Panc1 (cell line): Measurements from ENCODE around the gene NDUFC2. TPM values are rescaled to one million over a fixed set of nuclear protein-coding genes. Genes with fewer than 3 reads are reported as not detected.

Experiments
- ATAC-seq: fragments of 200-7000 bp; cut with Tn5 transposase; 2 replicates; pipeline ENCODE4 v1.9.1; 2020; ENCODE audit warnings: mild to moderate bottlenecking, moderate library complexity
- BruUV-seq: library from RNA; stranded (reverse); fragments of 400-500 nt; replicated peaks from 2 replicates; lab custom pipeline; 2021; lab: Mats Ljungman, UMichigan
- CTCF ChIA-PET: fragments of 300-600 bp; sonication (Branson Sonifier 250); formaldehyde crosslinking; loops from one replicate; lab custom pipeline; 2022; ENCODE audit warnings: antibody characterized with exemption; lab: Charles Lee
- POLR2A ChIA-PET: fragments of 300-600 bp; sonication (Branson Sonifier 250); formaldehyde crosslinking; loops from one replicate; lab custom pipeline; 2022; ENCODE audit warnings: antibody characterized with exemption; lab: Charles Lee
- DNase-seq: peaks from one replicate; pipeline ENCODE4 v3.0.0-alpha.2; 2010; ENCODE audit warnings: low read depth, low spot score
- H3K27ac ChIP-seq: 2 replicates; pipeline ENCODE4 v1.5.1; 2011; ENCODE audit warnings: mild to moderate bottlenecking, low read length, inconsistent platforms
- H3K27me3 ChIP-seq: fragments of 200-500 bp; sonication (Bioruptor generic); 2 replicates; pipeline ENCODE4 v1.6.0; 2014; ENCODE audit warnings: low read length, inconsistent platforms; ENCODE audit not compliant: control insufficient read depth, insufficient read depth
- H3K36me3 ChIP-seq: fragments of 200-500 bp; sonication (Bioruptor generic); 2 replicates; pipeline ENCODE4 v1.5.1; 2014; ENCODE audit warnings: inconsistent platforms, mild to moderate bottlenecking, low read length, moderate library complexity; ENCODE audit not compliant: control insufficient read depth, insufficient read depth
- H3K4me1 ChIP-seq: 2 replicates; pipeline ENCODE4 v1.5.1; 2011; ENCODE audit warnings: inconsistent platforms, mild to moderate bottlenecking, low read length, moderate library complexity; ENCODE audit not compliant: control insufficient read depth, insufficient read depth
- H3K4me3 ChIP-seq, 2 experiments: 2 replicates each; pipeline ENCODE4 v1.5.1; 2011 to 2012; ENCODE audit warnings: low read depth in 2 of 2, low read length in 2 of 2, mild to moderate bottlenecking in 2 of 2, inconsistent platforms in 1 of 2, moderate library complexity in 1 of 2
- H3K9me3 ChIP-seq: fragments of 200-500 bp; sonication (Bioruptor generic); 2 replicates; pipeline ENCODE4 v1.5.1; 2014; ENCODE audit warnings: low read depth, mild to moderate bottlenecking, inconsistent platforms, low read length, moderate library complexity; ENCODE audit not compliant: control insufficient read depth, insufficient read depth
- CTCF ChIP-seq: fragments of 450-650 bp; IDR thresholded peaks from 2 replicates; pipeline ENCODE4 v1.5.1; 2017; ENCODE audit warnings: mild to moderate bottlenecking
- POLR2AphosphoS5 ChIP-seq: IDR thresholded peaks from 2 replicates; pipeline ENCODE4 v1.6.1; 2012; ENCODE audit warnings: mild to moderate bottlenecking, low read depth, low read length, moderate library complexity
- REST ChIP-seq, 2 experiments: IDR thresholded peaks; 2 replicates each; pipeline ENCODE4 v1.6.1; 2011 to 2012; ENCODE audit warnings: low read depth in 2 of 2, control low read depth in 1 of 2, low read length in 1 of 2, mild to moderate bottlenecking in 1 of 2, moderate library complexity in 1 of 2; ENCODE audit not compliant: insufficient read depth in 1 of 2
- SIN3A ChIP-seq: IDR thresholded peaks from 2 replicates; pipeline ENCODE4 v1.6.1; 2012; ENCODE audit warnings: low read depth, mild to moderate bottlenecking, low read length, moderate library complexity, borderline replicate concordance; ENCODE audit not compliant: insufficient read depth
- TCF7L2 ChIP-seq: IDR thresholded peaks from 2 replicates; pipeline ENCODE4 v1.6.1; 2011; ENCODE audit warnings: mild to moderate bottlenecking, low read depth, low read length, inconsistent platforms
- in situ Hi-C: cut with HindIII; loops from 2 replicates; pipeline ENCODE4 v1.10.0; 2016; ENCODE audit warnings: low sequenced_read_pairs, low pct_unique_long_range_greater_than_20kb
- intact Hi-C: fragments of 100-400 bp; cut with micrococcal nuclease; formaldehyde crosslinking; loops from one replicate; pipeline ENCODE4 v1.10.0; 2022; ENCODE audit not compliant: unreplicated experiment
- total RNA-seq: library from RNA; stranded (reverse); gene quantifications from one replicate; pipeline ENCODE4 v1.2.1, GENCODE V29; 2021; ENCODE audit not compliant: unreplicated experiment

NDUFC2 gene
- total RNA-seq, 1 experiment from 2014 or later: 308 TPM

GRCh38 chr11:78109081-78110015 is 29.7 kb upstream of the NDUFC2 start:
- Histone ChIP-seq H3K4me3 (no peak overlapping the region), H3K27ac (no peak overlapping the region), H3K9me3 (no peaks in the 10 kb centered on the region), H3K27me3 (no peaks in the 10 kb centered on the region), H3K36me3 (peaks cover 20% of the 10 kb centered on the region), H3K4me1 (no peaks in the 10 kb centered on the region)
- BruUV-seq: no TSS peak
- ChIA-PET POLR2A (interaction anchor here (0.6 to 0.7 kb wide), 2 partner anchors 10 to 42 kb away, joined by 3 read pairs; no protein-coding TSS in a partner anchor), CTCF (no interaction called here)
- intact Hi-C loops (no loop called here), in situ Hi-C loops (no loop called here)
- ATAC-seq (no peak), DNase-seq (no peak)
- TF ChIP-seq SIN3A (no peak), REST (IDR thresholded peaks at IDR 0.05; ENCODE audit: insufficient read depth in 1 of 2, low read depth in 2 of 2, low read length in 1 of 2) (no peak), CTCF (no peak), POLR2AphosphoS5 (no peak)

GRCh38 chr11:78100676-78101472 is 21.2 kb upstream of the NDUFC2 start:
- ATAC-seq: no peak
- CTCF ChIA-PET: interaction anchor here (0.6 kb wide), 1 partner anchor 29 kb away, joined by 3 read pairs; no protein-coding TSS in a partner anchor
- POLR2A ChIA-PET: no interaction called here
- H3K4me3 ChIP-seq: no peak overlapping the region
- no peaks in the 10 kb centered on the region for H3K4me1 ChIP-seq
- no peak overlapping the region for H3K27ac ChIP-seq
- in situ Hi-C loops: no loop called here
- intact Hi-C loops: no loop called here
- TF ChIP-seq CTCF: no peak
- no peak for TF ChIP-seq SIN3A
- TF ChIP-seq TCF7L2: no peak
- TF ChIP-seq REST (IDR thresholded peaks at IDR 0.05; ENCODE audit: insufficient read depth in 1 of 2, low read depth in 2 of 2, low read length in 1 of 2): no peak
- TF ChIP-seq POLR2AphosphoS5: no peak
- H3K9me3 ChIP-seq: no peaks in the 10 kb centered on the region
- H3K36me3 ChIP-seq: peaks cover 16% of the 10 kb centered on the region
- no peak for DNase-seq
- H3K27me3 ChIP-seq: no peaks in the 10 kb centered on the region
- no TSS peak for BruUV-seq
